HEK293T (cell line): ENCODE results near the gene BCCIP.

Source experiments
- CTCF ChIA-PET: fragments of 350-600 bp; formaldehyde crosslinking; extraction: SDS; loops from one replicate; lab custom pipeline; 2021; ENCODE audit warnings: antibody characterized with exemption, inconsistent platforms; lab: Yijun Ruan, JAX
- POLR2A ChIA-PET: fragments of 350-600 bp; formaldehyde crosslinking; extraction: SDS; loops from one replicate; lab custom pipeline; 2020; ENCODE audit warnings: antibody characterized with exemption, inconsistent platforms; lab: Yijun Ruan, JAX
- DNase-seq: peaks from one replicate; pipeline ENCODE4 v3.0.0; 2012; ENCODE audit warnings: mixed read lengths; ENCODE audit errors: extremely low spot score
- ARNT ChIP-seq: fragments of 450-650 bp; IDR thresholded peaks from 2 replicates; pipeline ENCODE4 v1.6.1; 2017; ENCODE audit warnings: mild to moderate bottlenecking
- BHLHE40 ChIP-seq: fragments of 450-650 bp; IDR thresholded peaks from 2 replicates; pipeline ENCODE4 v1.6.1; 2016; ENCODE audit warnings: mild to moderate bottlenecking, moderate library complexity, borderline replicate concordance
- CTBP1 ChIP-seq: fragments of 450-650 bp; IDR thresholded peaks from 2 replicates; pipeline ENCODE4 v1.6.1; 2016; ENCODE audit warnings: borderline replicate concordance
- ELF4 ChIP-seq: fragments of 450-650 bp; IDR thresholded peaks from 2 replicates; pipeline ENCODE4 v1.6.1; 2017; ENCODE audit warnings: antibody characterized with exemption
- FOXA1 ChIP-seq: fragments of 450-650 bp; IDR thresholded peaks from 2 replicates; pipeline ENCODE4 v1.6.1; 2016; ENCODE audit warnings: mild to moderate bottlenecking
- FOXK2 ChIP-seq: fragments of 450-650 bp; IDR thresholded peaks from 2 replicates; pipeline ENCODE4 v1.6.1; 2016; ENCODE audit warnings: mild to moderate bottlenecking
- FOXM1 ChIP-seq: fragments of 450-650 bp; IDR thresholded peaks from 2 replicates; pipeline ENCODE4 v1.6.1; 2017; ENCODE audit warnings: mild to moderate bottlenecking, borderline replicate concordance
- HDGF ChIP-seq: fragments of 450-650 bp; IDR thresholded peaks from 2 replicates; pipeline ENCODE4 v1.6.1; 2017; ENCODE audit warnings: antibody characterized with exemption, borderline replicate concordance
- L3MBTL2 ChIP-seq: fragments of 450-650 bp; conservative IDR thresholded peaks from 2 replicates; pipeline ENCODE4 v1.6.1; 2016; ENCODE audit warnings: mild to moderate bottlenecking
- LEF1 ChIP-seq: fragments of 450-650 bp; IDR thresholded peaks from 2 replicates; pipeline ENCODE4 v1.6.1; 2017; ENCODE audit warnings: mild to moderate bottlenecking, borderline replicate concordance
- NFRKB ChIP-seq: fragments of 450-650 bp; IDR thresholded peaks from 2 replicates; pipeline ENCODE4 v1.6.1; 2016; ENCODE audit warnings: mild to moderate bottlenecking, moderate library complexity
- PKNOX1 ChIP-seq: fragments of 450-650 bp; IDR thresholded peaks from 2 replicates; pipeline ENCODE4 v1.6.1; 2016
- SP1 ChIP-seq: fragments of 450-650 bp; IDR thresholded peaks from 2 replicates; pipeline ENCODE4 v1.6.1; 2017
- SUZ12 ChIP-seq: fragments of 450-650 bp; IDR thresholded peaks from 2 replicates; pipeline ENCODE4 v1.6.1; 2016; ENCODE audit warnings: mild to moderate bottlenecking
- TARDBP ChIP-seq: fragments of 450-650 bp; IDR thresholded peaks from 2 replicates; pipeline ENCODE4 v1.6.1; 2016
- ZNF384 ChIP-seq: fragments of 450-650 bp; IDR thresholded peaks from 2 replicates; pipeline ENCODE4 v1.6.1; 2016

BCCIP gene

GRCh38 chr10:125840406-125840805, 17.1 kb downstream of the BCCIP start:
- TF ChIP-seq CTBP1 = no peak
- TF ChIP-seq ELF4 = no peak
- TF ChIP-seq FOXM1 = no peak
- TF ChIP-seq PKNOX1 = no peak
- no peak for TF ChIP-seq L3MBTL2
- TF ChIP-seq ZNF384 = no peak
- no peak for TF ChIP-seq BHLHE40
- no peak for TF ChIP-seq HDGF
- no peak for TF ChIP-seq LEF1
- no peak for TF ChIP-seq NFRKB
- no peak for TF ChIP-seq ARNT
- TF ChIP-seq FOXK2 = no peak
- no peak for TF ChIP-seq TARDBP
- no peak for TF ChIP-seq SUZ12
- no peak for TF ChIP-seq SP1
- no peak for DNase-seq
- POLR2A ChIA-PET = interaction anchor here (1.3 kb wide), 1 partner anchor 15 kb away, joined by 3 read pairs; no protein-coding TSS in a partner anchor
- CTCF ChIA-PET = no interaction called here

GRCh38 chr10:125840955-125841354, 17.6 kb downstream of the BCCIP start:
- ChIA-PET CTCF (no interaction called here), POLR2A (interaction anchor here (1.3 kb wide), 1 partner anchor 15 kb away, joined by 3 read pairs; no protein-coding TSS in a partner anchor)
- TF ChIP-seq PKNOX1 (no peak), FOXK2 (no peak), NFRKB (no peak), ARNT (no peak), LEF1 (no peak), BHLHE40 (no peak), ELF4 (no peak), HDGF (no peak), CTBP1 (no peak), ZNF384 (no peak), SP1 (no peak), L3MBTL2 (no peak), FOXM1 (no peak), SUZ12 (no peak), TARDBP (no peak)
- DNase-seq = no peak

- TF ChIP-seq ZNF384 (no peak), NFRKB (no peak), BHLHE40 (no peak), FOXM1 (no peak)
- ChIA-PET CTCF (no interaction called here), POLR2A (no interaction called here)
Observed at GRCh38 chr10:125843603-125844329, 20.4 kb downstream of the BCCIP start.

GRCh38 chr10:125844751-125845221, 21.4 kb downstream of the BCCIP start:
- ChIA-PET CTCF (no interaction called here), POLR2A (no interaction called here)
- DNase-seq = no peak
- TF ChIP-seq FOXA1 (no peak), BHLHE40 (no peak), FOXM1 (no peak), SUZ12 (no peak), FOXK2 (no peak), L3MBTL2 (no peak), NFRKB (no peak), ZNF384 (no peak), HDGF (no peak), ELF4 (no peak), CTBP1 (no peak), SP1 (no peak), LEF1 (no peak)

More at GRCh38 chr10:125843603-125844329, 20.4 kb downstream of the BCCIP start:
- DNase-seq = no peak

- TF ChIP-seq LEF1 (no peak), ZNF384 (no peak), ARNT (no peak), ELF4 (no peak), FOXA1 (no peak), HDGF (no peak), BHLHE40 (no peak), CTBP1 (no peak), TARDBP (no peak), L3MBTL2 (no peak), NFRKB (no peak), SUZ12 (no peak), FOXK2 (no peak), SP1 (no peak)
- DNase-seq = no peak
- ChIA-PET POLR2A (no interaction called here), CTCF (no interaction called here)
Observed at GRCh38 chr10:125845617-125846016, 22.3 kb downstream of the BCCIP start.

- ChIA-PET POLR2A (no interaction called here), CTCF (no interaction called here)
- DNase-seq = no peak
Observed at GRCh38 chr10:125846894-125847293, 23.5 kb downstream of the BCCIP start.

More at GRCh38 chr10:125846894-125847293, 23.5 kb downstream of the BCCIP start:
- TF ChIP-seq ARNT (no peak), LEF1 (no peak), FOXA1 (no peak), SP1 (no peak), FOXM1 (no peak), BHLHE40 (no peak), NFRKB (no peak), TARDBP (no peak), CTBP1 (no peak), HDGF (no peak), FOXK2 (no peak), SUZ12 (no peak), PKNOX1 (no peak), ELF4 (no peak), ZNF384 (no peak), L3MBTL2 (no peak)
